ENCODE measurements around the gene MBIP.

Gene MBIP

DNA sequence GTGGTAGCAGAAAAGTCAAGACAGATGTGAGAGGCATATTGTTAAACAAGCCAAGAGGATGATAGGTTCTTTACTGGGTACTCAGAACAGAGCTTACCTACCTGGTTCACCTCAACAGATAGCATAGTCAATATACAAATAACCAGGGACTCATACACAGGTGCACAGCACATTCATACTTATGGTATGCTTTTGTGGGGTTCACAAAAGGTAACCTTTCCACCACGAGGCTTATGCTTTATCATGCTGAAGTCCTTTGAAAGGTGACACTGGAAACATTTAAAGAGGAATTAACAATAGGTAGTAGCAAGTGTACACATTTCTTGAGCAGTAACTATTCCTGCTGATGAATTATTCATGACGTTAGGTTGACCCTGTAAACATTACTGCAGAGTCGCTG lies 42.2 kb upstream of the MBIP start:
- no peak for TF ChIP-seq BACH2 (CRISPR knock-in tag; IDR thresholded peaks at IDR 0.05; ENCODE audit: borderline replicate concordance)
- no peak for TF ChIP-seq OSR1 (CRISPR knock-in tag; IDR thresholded peaks at IDR 0.05)
- TF ChIP-seq CSDC2 (CRISPR knock-in tag; IDR thresholded peaks at IDR 0.05): no peak
- TF ChIP-seq SNAI2 (CRISPR knock-in tag; IDR thresholded peaks at IDR 0.05): no peak
- TF ChIP-seq, protein P1, sequence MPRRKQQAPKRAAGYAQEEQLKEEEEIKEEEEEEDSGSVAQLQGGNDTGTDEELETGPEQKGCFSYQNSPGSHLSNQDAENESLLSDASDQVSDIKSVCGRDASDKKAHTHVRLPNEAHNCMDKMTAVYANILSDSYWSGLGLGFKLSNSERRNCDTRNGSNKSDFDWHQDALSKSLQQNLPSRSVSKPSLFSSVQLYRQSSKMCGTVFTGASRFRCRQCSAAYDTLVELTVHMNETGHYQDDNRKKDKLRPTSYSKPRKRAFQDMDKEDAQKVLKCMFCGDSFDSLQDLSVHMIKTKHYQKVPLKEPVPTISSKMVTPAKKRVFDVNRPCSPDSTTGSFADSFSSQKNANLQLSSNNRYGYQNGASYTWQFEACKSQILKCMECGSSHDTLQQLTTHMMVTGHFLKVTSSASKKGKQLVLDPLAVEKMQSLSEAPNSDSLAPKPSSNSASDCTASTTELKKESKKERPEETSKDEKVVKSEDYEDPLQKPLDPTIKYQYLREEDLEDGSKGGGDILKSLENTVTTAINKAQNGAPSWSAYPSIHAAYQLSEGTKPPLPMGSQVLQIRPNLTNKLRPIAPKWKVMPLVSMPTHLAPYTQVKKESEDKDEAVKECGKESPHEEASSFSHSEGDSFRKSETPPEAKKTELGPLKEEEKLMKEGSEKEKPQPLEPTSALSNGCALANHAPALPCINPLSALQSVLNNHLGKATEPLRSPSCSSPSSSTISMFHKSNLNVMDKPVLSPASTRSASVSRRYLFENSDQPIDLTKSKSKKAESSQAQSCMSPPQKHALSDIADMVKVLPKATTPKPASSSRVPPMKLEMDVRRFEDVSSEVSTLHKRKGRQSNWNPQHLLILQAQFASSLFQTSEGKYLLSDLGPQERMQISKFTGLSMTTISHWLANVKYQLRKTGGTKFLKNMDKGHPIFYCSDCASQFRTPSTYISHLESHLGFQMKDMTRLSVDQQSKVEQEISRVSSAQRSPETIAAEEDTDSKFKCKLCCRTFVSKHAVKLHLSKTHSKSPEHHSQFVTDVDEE (CRISPR knock-in tag; IDR thresholded peaks at IDR 0.05): no peak
- no peak for TF ChIP-seq ZFP30 (CRISPR knock-in tag; IDR thresholded peaks at IDR 0.05)
- ATAC-seq: no peak

DNA sequence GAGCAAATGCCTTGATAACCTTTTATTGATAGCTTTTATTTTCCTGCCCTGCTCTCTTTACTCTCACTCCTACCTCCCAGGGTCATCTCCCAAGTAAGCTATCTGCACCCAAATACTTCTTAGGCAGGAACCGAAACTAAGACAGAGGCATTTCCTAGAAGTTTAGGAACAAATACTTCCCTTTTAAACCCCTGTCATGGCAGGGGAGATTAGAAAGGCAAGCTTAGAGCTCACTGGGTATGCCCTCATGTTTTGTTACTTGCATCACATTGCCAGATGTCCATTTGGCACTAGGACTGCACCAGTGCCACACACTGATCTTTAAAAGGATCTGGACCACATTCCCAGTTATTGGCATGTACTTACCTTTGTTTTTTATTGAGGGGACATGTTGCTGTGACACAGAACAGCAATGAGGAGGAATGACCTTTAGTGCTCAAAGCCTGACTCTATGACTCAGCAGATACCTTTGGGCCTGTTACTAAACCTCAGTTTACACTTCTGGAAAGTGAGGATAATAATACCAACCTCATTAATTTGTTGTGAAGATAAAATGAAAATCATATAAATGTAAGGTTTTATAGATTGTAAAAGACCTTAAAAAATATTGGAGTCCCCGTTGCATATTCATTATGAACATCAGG lies 40.9 kb upstream of the MBIP start:
- no peak for ATAC-seq
- TF ChIP-seq TCF4 (CRISPR knock-in tag; IDR thresholded peaks at IDR 0.05; ENCODE audit: borderline replicate concordance) (no peak), PPARA (CRISPR knock-in tag; IDR thresholded peaks at IDR 0.05; ENCODE audit: borderline replicate concordance) (no peak), ZFP30 (CRISPR knock-in tag; IDR thresholded peaks at IDR 0.05) (no peak), ESRRG (CRISPR knock-in tag; IDR thresholded peaks at IDR 0.05) (no peak), SNAI2 (CRISPR knock-in tag; IDR thresholded peaks at IDR 0.05) (no peak), ZNF8 (CRISPR knock-in tag; IDR thresholded peaks at IDR 0.05) (no peak), ARNTL (CRISPR knock-in tag; IDR thresholded peaks at IDR 0.05; ENCODE audit: borderline replicate concordance, low read depth) (no peak), RARB (CRISPR knock-in tag; IDR thresholded peaks at IDR 0.05) (no peak), BACH2 (CRISPR knock-in tag; IDR thresholded peaks at IDR 0.05; ENCODE audit: borderline replicate concordance) (no peak), ISL1 (CRISPR knock-in tag; IDR thresholded peaks at IDR 0.05) (no peak), OSR1 (CRISPR knock-in tag; IDR thresholded peaks at IDR 0.05) (no peak), ZNF565 (CRISPR knock-in tag; conservative IDR thresholded peaks at IDR 0.05; ENCODE audit: low read depth) (no peak)
- TF ChIP-seq, protein P1 (CRISPR knock-in tag; IDR thresholded peaks at IDR 0.05): no peak
- TF ChIP-seq, protein P2, sequence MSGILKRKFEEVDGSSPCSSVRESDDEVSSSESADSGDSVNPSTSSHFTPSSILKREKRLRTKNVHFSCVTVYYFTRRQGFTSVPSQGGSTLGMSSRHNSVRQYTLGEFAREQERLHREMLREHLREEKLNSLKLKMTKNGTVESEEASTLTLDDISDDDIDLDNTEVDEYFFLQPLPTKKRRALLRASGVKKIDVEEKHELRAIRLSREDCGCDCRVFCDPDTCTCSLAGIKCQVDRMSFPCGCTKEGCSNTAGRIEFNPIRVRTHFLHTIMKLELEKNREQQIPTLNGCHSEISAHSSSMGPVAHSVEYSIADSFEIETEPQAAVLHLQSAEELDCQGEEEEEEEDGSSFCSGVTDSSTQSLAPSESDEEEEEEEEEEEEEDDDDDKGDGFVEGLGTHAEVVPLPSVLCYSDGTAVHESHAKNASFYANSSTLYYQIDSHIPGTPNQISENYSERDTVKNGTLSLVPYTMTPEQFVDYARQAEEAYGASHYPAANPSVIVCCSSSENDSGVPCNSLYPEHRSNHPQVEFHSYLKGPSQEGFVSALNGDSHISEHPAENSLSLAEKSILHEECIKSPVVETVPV (CRISPR knock-in tag; IDR thresholded peaks at IDR 0.05): no peak

- TF ChIP-seq ISL1 (CRISPR knock-in tag; IDR thresholded peaks at IDR 0.05): no peak
- no peak for ATAC-seq
Measured at GRCh38 chr14:36356862-36357261, 36.4 kb upstream of the MBIP start.

DNA sequence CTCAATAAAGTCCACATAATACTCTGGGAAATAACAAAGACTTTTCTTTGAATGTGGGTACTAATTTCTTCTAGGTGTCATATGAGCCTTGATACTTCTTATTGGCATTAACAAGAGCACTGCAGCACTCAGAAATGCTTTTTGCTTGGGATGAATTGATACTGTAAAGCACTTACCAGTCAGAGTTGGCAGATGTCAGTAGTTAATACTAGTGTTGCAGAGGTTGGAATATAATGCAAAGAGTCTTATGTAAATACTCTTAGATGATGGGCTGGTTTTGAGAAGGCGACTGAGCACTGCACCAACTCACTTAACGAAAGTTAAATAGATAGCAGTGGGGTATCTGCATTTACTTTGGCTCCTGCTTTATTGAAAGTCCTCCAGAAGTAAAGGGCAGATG lies 25.6 kb upstream of the MBIP start:
- no peak for ATAC-seq
- no peak for TF ChIP-seq ZC3H10 (CRISPR knock-in tag; IDR thresholded peaks at IDR 0.05)
- TF ChIP-seq ISL1 (CRISPR knock-in tag; IDR thresholded peaks at IDR 0.05): no peak
- TF ChIP-seq BACH2 (CRISPR knock-in tag; IDR thresholded peaks at IDR 0.05; ENCODE audit: borderline replicate concordance): no peak
- no peak for TF ChIP-seq ZNF8 (CRISPR knock-in tag; IDR thresholded peaks at IDR 0.05)
- TF ChIP-seq ZFP3 (CRISPR knock-in tag; IDR thresholded peaks at IDR 0.05): no peak
- no peak for TF ChIP-seq PATZ1 (CRISPR knock-in tag; IDR thresholded peaks at IDR 0.05; ENCODE audit: borderline replicate concordance)
- no peak for TF ChIP-seq CSDC2 (CRISPR knock-in tag; IDR thresholded peaks at IDR 0.05)
- TF ChIP-seq SNAI2 (CRISPR knock-in tag; IDR thresholded peaks at IDR 0.05): no peak
- TF ChIP-seq ARNTL (CRISPR knock-in tag; IDR thresholded peaks at IDR 0.05; ENCODE audit: borderline replicate concordance, low read depth): no peak
- no peak for TF ChIP-seq POU6F1 (CRISPR knock-in tag; IDR thresholded peaks at IDR 0.05; ENCODE audit: borderline replicate concordance, low read depth)
- TF ChIP-seq ZFP30 (CRISPR knock-in tag; IDR thresholded peaks at IDR 0.05): no peak
- TF ChIP-seq GLIS3 (CRISPR knock-in tag; IDR thresholded peaks at IDR 0.05): no peak
- TF ChIP-seq, protein P1 (CRISPR knock-in tag; IDR thresholded peaks at IDR 0.05): no peak
- TF ChIP-seq TCF4 (CRISPR knock-in tag; IDR thresholded peaks at IDR 0.05; ENCODE audit: borderline replicate concordance): no peak
- no peak for TF ChIP-seq ZNF565 (CRISPR knock-in tag; conservative IDR thresholded peaks at IDR 0.05; ENCODE audit: low read depth)
- no peak for TF ChIP-seq RARB (CRISPR knock-in tag; IDR thresholded peaks at IDR 0.05)
